NOMO-1 treated with dmso at 0.1 percent for 144 hours (cell line): Measurements from ENCODE around the gene SYNE4.
"Not testable (repeated sequence)": the region's sequence is repeated elsewhere in the genome, so short reads cannot be mapped to it uniquely, and the experiment has no call there.

ENCODE experiments used
- DNase-seq: peaks from one replicate; lab custom pipeline; 2025; ENCODE audit not compliant: unreplicated experiment; lab: John Stamatoyannopoulos, UW

The SYNE4 gene

DNA sequence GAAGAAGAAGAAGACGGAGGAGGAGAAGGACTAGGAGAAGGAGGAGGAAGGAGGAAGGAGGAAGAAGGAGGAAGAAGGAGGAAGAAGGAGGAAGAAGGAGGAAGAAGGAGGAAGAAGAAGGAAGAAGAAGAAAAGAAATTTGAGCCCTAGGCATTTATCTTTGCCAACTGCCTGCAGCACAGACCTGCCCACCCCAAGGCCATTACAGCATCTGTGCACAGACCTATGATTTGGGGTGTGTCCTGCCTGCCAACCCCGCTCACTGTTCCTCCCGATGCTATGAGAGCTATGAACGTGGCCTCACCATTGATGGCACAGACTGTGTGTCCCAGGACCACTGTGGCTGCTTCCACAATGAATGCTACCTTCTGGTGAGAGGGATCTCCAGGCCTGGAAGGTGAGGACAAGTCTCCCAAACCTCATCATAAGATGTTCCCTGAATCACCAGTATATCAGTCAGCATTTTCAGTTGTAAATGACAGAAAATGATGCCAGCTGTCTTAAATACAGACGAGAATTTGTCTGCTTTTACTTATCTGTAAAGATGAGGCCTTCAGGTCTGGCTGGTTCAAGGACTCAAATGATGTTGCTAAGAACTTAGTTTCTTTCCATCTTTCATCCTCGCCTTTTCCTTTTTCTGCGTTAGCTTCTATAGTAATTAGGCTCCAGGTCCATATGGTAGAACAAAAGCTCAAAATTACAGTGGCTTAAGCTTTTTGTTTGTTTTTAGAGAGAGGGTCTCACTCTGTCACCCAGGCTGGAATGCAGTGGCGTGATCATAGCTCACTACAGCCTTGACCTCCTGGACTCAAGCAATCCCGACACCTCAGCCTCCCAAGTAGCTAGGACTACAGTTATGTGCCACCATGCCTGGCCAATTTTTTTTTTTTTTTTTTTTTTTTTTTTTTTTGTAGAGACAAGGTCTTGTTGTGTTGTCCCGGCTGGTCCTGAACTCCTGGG lies 17.6 kb downstream of the SYNE4 start:
- no peak for DNase-seq

DNA sequence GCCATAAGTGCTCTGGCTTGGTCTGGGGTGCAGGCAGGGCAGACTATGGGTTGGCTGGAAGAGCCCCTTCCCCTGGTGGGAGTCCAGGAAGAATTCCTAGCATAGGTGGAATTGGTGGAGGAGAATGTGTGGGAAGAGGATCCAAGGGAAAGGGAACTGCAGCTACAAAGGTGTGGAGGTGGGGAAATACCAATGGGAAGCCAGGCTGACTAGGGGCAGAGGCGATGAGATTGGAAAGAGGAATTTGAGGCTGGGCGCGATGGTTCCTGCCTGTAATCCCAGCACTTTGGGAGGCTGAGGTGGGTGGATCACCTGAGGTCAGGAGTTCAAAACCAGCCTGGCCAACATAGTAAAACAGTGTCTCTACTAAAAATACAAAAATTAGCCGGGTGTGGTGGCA lies 18.5 kb downstream of the SYNE4 start:
- DNase-seq = no peak

DNA sequence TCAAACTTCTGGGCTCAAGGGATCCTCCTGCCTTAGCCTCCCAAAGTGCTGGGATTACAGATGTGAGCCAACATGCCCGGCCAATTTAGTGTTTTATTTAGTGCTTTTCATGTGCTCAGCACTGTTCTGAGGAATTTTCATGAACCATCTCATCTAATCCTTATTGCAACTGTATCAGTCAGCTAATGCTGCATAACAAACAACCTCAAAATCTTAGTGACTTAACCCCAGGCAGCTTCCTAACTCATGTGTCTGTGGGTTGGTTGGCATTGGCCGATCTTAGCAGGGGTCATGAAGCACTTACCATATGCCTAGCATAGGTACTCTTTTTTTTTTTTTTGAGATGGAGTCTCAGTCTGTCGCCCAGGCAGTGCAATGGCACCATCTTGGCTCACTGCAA lies 19.8 kb downstream of the SYNE4 start:
- no peak for DNase-seq

DNA sequence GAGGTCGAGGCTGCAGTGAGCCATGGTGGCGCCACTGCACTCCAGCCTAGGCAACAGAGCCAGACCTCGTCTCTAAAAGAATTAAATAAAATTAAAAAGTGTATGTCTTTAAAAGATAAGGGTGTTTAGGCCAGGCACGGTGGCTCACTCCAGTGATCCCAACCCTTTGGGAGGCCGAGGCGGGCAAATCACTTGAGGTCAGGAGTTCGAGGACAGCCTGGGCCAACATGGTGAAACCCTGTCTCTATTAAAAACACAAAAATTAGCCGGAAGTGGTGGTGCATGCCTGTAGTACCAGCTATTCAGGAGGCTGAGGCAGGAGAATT lies 21.1 kb downstream of the SYNE4 start:
- no peak for DNase-seq

DNA sequence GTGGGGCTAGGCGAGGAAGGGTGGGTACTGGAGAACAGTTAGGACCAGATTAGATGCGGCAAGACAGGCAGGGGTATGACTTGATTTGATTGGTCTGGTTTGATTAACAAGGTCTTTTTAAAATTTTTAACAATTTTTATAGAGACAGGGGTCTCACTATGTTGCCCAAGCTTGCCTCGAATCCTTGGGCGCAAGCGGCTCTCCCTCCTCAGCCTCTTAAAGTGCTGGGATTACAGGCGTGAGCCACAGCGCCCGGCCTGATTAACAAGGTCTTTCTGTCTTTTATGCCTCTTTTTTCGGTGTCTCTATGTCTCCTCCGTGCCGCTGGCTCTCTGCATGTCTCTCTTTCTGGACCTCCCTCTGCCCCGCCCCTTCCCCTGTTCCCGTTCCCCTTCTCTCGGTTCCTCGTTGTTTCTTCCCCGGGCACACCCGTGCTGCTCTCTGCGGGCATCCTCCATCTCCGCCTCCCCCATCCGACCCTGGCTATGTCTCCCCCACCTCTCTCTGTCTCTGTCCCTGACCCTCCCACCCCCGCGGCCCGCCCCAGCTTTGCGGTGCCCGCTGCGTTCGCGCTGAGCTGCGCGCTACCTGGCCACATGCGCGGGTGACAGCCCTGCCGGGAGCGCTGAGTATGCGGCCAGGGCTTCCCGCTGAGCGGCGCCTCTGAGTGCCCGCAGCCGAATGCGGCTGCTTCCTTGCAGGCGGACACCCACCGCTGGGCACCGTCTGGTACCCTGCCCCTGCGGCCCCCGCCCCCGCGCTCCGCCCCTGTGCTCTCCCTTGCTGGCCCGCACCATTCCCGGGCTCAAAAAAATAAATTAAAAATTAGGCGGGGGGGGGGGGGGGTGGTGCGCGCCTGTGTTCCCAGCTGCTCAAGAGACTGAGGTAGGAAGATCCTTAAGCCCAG lies 21.7 kb downstream of the SYNE4 start:
- peak; percentile 58 for DNase-seq

DNA sequence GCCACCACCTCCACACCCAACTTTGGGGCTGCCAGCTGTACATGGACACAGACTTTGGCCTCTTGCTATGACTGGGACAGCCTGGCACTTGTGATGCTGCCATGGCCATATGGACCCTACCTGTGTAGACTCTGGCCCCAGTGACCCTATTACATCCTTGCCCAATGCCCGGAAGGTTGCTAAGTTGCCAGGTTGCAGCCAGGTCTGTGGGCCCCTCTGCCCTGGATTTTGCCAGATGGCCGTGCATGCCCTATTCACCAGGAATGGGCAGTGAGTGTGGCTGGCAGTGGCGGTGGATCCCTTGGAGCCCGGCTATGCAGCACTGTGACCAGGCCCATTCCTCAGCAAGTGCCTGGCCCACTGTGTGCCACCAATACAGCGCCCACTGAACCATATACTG lies 22.5 kb downstream of the SYNE4 start:
- no peak for DNase-seq

DNA sequence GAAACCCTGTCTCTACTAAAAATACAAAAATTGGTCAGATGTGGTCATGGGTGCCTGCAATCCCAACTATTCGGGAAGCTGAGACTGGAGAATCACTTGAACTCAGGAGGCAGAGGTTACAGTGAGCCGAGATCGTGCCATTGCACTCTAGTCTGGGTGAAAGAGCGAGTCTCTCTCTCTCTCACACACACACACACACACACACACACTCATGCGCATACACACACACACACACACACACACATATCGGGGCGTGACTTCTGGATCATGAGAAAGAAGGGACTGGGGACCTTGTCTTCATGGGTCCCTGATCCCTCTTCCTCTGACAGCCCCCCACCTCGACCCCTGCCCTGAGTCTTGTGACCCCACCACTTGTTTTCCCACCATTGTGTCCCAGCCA lies 25.4 kb downstream of the SYNE4 start:
- no peak for DNase-seq

DNA sequence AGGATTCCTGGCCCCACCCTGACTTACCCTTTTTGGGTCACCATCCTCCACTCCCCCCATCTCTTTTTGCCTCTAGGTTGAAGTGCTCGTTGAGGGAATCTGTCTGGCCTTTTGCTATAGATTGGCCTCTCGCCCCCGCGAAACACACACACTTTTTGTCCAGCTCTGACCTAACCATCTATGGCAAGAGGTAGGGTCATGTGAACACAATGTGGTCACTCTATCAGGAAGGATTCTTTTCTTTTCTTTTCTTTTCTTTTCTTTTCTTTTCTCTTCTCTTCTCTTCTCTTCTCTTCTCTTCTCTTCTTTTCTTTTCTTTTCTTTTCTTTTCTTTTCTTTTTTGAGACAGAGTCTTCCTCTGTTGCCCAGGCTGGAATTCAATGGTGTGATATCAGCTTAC lies 27.6 kb downstream of the SYNE4 start:
- DNase-seq = not testable (repeated sequence)

DNA sequence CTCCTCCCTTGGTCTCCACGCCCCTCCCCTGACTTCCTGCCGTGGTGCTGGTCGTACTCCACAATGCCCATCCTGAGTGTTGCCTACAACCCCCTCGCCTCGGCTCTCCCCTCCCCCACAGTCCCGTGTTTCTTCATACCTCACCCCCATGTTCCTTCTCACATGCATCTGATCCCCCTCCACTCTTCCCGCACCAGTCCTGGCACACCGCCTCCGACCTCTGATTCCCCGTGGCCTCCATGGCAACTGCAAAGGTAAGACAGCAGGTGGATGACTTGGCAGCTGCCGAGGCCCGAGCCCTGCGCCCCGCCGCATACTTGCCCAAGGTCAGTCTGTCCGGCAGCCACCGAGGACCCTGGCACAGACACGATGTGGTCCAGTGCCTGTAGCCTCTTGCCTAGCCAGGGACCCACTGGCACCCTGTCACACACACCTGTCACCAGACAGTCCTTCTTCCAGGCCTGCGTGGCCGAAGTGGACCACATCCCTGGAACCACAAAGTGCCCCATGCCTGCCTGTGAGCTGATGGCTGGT lies 29.7 kb downstream of the SYNE4 start:
- no peak for DNase-seq

DNA sequence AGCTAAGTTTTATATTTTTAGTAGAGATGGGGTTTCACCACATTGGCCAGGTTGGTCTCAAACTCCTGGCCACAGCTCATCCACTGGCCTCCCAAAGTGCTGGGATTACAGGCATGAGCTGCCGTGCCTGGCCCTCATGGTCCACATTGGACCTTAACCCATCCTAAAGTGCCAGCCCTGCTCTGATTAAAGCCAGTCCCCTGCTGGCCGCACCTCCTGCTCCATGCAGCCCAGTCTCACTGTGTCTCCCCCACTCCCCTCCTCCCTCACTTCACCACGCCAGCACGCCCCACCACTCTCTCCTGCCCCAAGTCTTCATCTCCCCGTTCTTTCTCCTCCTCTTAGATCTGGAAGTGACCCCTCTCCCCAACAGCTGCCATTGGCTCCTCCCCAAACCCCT lies 30.3 kb downstream of the SYNE4 start:
- no peak for DNase-seq

DNA sequence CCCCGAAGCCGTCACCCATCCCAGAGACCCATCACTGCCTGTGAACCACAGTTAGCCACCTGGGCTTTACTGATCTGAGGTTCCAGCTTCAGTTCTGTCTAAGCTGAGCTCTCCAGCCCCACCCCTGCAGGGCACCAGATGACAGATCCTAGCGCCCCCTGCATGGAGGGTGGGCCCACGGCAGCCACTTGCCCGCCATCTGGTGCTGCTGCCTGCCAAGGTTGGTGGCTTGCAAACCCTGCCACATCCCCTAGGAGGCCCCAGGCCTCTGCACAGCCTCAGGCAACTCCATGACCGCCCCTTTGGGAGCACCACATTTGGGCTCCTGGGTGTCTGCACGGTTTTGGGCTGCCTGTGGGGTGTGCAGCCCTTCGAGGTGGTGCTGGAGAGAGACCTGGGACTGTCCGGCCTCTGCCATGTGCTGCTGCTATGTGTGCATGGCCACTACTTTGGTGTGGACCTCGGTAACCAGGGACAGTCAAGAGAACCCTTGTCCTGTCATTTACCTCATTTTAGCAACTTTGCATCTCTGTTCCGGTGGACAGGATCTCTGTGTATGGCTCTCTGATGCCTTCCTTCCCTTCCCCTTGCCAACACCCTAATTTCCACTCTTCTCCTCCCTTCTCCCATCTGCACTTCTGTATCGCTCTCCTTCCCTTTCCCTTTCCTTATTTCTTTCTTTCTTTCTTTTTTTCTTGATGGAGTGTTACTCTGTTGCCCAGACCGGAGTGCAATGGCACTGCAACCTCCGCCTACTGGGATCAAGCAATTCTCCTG lies 31.0 kb downstream of the SYNE4 start:
- DNase-seq = no peak

DNA sequence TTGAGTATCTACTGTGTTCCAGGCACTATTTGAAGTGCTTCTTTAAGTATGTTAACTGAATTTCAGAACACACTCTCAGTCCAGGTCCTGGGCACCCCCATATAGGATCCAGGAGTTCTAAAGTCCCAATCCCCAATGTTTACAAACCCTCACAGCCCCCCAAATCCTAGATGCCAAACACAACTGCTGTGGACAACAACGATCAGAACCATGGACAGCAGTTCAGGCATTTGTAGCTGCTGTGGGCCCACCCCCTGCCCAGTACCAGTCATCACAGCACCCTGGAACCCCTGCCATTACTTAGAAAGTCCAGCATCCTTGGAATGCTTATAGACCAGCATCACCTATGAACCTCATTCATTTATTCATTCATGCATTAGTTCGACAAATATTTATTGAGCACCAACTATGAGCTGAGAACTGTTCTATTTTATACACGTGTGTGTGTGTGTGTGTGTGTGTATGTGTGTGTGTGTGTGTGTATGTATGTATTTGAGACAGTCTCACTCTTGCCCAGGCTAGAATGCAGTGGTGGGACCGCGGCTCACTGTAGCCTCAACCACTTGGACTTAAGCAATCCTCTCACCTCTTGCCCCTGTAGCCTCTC lies 32.9 kb downstream of the SYNE4 start:
- no peak for DNase-seq

DNA sequence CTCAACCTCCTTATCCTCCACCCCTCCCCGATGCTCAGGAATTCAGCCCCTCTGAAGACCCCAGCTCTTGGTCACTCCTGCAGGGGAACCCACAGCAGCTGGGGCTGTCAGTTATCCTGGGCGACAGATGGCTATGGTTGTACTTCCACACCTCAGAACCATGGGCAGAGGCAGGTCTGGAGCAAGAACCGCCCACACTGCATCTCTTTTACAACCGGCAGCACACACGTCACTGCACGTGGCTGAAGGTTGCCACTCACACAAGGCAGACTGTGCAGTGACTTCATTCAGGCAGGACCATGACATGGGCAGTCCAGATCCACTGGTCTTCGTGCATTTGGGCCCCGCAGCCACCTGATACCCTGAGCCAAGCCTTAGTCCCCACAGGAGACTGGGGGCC lies 35.1 kb downstream of the SYNE4 start:
- no peak for DNase-seq

DNA sequence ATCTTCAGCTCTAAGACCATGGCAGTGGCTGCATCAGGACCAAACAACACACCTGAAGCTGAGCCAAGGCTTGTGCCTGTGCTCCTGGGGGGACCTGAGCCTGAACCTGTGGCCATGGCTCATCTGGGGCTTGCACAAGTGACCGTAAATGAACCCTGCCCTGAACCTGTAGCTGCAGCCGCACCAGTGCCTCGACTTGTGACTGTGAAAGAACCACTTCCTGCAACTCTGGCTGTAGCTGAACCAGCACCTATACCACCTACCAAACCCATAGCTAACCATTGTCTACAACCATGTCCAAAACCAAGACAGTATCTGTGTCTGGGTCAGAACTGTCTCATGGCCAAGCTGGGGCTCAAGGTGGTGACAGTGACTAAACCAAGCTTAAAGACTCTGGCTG lies 41.8 kb downstream of the SYNE4 start:
- DNase-seq = no peak

DNA sequence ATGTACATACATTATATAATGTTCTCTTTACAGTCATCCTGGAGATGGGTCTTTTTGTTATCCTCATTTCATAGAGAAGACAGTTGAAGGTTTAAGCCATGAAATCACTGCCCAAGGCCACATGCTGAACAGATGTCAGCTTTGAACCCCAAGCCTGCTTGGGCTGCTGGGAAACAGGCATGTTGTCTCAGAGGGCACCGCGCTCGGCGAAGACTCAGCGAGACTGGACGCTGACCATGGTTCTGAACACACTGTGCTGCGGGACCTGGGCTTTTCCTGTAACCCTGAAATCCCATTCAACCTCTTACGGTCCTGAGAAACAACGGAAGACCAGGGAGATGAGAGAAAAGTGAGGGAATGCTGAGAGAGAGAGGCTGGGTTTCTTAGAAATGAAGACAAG lies 45.1 kb downstream of the SYNE4 start:
- no peak for DNase-seq

DNA sequence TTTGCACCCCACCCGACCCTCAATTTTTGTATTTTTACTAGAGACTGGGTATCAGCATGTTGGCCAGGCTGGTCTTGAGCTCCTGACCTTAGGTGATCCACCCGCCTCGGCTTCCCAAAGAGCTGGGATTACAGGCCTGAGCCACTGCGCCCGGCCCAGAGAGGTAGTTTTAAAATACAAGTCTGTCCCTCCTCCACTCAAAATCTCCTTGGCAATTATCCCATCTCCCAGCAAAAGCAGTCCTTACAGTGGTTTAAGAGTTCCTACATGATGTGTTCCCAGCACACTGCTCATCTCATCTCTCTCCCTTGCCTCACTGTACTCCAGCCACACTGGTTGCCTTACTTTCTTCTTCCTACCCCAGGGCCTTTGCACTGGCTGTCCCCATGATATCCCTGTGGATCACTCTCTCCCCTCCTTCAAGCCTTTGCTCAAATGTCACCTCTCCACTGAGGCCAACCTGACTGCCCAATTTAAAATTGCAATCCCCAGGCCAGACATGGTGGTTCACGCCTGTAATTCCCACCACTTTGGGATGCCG lies 48.1 kb downstream of the SYNE4 start:
- DNase-seq = no peak

DNA sequence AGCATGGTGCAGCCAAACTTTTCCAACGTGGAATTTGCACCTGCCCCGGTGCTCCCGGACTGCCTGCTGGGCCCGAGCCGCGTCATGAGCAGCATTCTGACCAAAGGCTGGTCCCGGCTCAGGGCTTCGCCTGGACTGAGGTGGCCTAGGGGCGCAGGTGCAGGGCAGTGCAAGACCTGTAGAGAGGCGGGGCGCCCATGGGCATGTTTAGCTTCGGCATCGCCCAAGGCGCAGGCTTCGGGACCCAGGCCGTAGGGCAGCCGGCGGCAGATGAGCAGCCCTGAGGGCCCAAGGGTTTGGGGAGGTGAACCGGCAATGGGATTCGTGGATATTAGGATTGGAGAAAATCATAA lies 48.7 kb downstream of the SYNE4 start:
- no peak for DNase-seq

DNA sequence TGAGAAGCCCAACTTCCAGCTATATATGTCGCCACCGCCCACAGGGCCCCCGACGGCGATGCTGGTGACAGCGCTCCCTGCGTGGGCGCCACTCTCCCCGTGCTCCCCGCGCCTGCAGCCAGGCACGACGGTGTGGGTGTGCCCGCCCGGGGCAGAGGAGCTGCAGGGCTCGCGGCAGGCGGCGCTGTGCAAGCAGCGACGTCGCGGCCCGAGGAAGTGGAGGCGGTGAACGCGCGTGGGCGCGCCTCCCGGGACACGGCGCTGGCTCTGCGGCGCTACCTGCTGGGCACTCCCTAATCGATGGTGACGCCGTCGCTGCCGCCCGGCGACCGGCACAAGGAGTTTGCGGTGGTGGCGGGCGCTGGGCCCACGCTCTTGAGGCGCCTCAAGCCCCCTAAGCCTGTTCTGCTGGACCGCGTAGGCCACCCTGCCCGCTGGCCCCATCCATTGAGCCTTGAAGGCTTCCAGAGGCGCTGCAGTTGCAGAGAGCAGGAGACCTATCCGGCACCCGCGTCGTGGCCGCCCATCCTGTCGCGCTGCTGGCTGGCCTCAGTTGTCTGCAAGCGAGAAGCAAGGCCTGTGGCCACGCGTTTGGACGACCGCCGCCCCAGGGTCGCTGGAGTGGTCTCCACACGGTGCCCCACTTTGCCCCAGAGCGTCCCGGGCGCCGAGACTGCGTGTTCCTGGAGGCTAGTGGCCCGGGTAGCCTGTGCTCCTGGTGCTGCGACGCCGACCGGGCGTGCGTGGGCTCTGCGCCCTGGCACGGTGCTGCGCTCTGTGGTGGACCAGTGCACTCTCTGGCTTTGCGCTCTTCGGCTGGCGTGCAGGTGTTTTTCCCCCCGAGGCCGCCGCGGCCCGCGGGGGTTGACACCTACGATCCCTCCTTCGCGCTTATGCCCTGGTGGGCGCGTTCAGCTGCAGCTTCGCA lies 49.3 kb downstream of the SYNE4 start:
- no peak for DNase-seq

DNA sequence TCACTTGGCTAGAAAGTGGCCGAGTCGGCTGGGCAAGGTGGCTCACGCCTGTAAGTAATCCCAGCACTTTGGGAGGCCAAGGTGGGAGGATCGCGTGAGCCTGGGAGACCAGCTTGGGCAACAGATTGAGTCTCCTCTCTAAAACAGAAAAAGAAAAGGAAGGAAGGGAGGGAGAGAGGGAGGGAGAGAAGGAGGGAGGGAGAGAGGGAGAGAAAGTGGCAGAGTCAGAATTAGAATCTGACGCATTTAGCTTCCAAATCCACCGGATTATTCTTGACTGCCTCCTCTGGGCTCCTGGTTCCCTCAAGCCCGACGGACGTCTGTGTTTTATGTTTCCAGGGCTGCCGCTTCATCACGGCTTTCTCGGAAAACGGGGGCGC lies 50.0 kb downstream of the SYNE4 start:
- DNase-seq = no peak
